CD4-positive, alpha-beta T cell treated with Interleukin-4 for 4 hours (primary cell): ENCODE measurements around the gene SLC4A4.

Source experiments
- DNase-seq: peaks from one replicate; pipeline ENCODE4 v3.0.0-alpha.2; 2020

The SLC4A4 gene

DNA sequence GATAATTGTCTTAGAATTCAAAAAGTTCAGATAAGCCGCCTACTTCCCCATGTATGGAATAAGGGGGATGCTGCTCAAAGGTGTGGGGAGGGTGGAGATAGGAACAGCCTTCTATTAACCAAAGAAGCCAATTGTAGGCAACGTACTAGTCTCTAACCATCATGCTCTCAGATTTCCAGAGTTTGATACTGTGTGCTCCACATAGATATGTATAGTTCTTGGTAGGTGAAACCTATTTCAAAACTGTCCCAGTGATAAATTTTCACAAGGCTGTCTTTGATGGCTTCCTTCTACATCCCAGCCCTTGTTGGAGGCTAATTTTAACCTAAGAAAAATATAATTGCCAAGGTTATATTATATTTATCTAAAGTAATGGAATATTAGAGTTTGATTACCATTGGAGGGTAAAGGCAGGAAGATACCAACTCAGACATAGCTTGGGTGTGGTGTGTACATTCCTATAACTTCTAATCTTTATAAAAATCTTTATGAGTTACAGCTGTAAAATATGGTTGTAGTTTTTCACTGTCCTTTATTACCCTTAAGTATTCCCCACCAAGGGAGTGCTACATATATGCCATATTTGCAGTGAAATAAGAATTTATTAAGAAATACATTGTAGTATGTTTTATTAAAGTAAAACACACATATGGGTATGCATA is 87.7 kb downstream of the SLC4A4 start:
- no peak for DNase-seq

DNA sequence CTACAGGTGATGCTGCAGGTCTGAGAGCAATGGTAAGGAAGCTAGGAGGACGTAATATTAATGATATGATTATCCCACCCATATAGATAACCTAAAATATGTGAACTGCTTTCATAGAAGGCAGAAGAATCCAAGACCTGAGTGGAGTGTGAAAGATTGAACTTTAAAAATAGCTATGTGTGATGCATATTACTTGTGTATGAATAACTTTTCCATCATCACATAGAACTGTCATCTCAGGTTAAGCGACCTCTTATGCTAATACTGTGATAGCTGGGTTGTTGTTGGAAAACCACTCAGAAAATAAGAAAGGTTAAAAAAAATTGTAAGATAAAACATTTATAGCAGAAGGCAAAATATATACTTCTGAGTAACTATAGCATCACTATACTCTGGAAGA is 90.3 kb downstream of the SLC4A4 start:
- DNase-seq = no peak

- DNase-seq = no peak
Measured at GRCh38 chr4:71429962-71430361, 91.1 kb downstream of the SLC4A4 start.

- no peak for DNase-seq
Measured at GRCh38 chr4:71430609-71431008, 91.8 kb downstream of the SLC4A4 start.

GRCh38 chr4:71440612-71441011 is 101.8 kb downstream of the SLC4A4 start:
- no peak for DNase-seq

DNA sequence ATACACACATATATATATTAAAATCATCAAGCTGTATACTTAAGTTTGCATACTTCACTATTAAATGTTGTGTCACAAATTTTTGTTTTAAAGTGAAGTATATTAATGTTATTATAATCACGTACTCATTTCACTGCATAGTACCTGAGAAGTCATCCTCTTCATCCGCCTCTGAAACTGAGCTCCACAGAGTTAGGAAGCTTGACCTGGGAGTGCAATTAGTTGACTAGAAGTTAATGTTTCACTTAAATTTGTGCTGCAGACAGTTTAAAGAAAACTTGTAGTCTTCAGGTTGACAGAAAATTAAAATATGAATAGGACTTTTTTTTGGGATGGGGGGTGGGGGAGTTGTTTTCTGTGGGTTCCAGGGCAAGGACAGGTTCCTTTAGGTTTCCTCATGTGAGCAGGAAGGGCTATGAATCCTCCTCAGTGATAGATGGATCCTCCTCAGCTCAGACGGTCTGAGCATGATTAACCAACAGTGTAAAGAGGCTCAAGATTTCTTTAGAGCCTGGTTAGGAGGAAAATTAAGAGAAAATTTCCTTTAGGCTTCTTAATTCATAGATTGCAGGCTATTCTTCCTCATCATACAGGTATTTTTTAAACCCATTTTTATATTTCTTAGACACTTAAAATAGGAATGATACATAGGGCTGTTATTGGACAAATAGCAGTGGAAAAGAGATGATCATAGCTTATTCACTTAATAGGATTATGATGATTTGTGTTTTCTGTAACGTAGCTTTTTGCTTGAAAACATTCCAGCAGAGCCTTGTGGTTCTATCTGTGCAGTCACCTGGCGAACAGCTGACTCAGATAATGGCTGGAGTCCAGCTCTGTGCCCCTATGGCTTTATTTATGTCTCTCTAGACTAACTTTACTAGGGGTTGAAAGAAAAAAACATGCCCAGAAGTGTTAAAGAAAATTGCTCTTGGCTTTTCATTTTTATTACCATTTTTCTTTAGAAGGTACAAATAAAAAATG is 102.7 kb downstream of the SLC4A4 start:
- DNase-seq = no peak

DNA sequence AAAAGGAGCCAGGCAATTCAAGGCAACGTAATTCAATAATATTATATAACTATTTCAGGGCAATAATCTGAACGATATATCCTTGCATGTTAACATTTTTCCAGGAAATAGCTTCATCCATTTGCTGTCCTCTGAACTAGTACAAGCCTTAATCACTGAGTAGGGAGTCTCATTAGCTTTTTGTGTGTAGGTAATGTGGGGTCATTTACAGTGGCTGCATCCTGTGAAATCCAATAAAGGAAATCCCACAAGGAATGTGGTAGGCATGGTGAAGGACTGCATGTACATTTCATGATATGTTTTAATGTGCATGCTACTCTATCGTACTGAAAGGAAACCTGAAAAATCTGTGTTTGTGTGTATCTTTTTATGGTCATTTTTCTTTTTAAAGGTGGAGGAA is 103.5 kb downstream of the SLC4A4 start:
- no peak for DNase-seq

DNA sequence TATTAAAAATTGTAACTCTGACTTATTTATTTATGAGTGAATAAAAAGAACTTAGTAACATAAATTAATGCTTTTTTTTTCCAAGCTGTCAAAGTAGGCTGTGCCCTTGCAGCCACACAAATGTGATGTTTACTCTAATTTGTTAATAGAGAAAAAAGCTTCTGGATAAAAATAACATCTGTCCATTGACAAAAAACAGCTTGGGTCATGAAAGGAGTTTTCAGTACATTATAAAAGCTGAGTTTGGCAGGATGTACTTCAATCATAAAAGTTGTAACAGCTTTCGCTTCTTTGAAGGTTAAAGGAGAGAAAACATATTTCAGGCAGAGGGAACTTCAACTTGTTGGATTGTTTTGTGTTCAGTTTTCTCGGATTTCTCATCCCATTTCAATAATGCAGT is 105.6 kb downstream of the SLC4A4 start:
- DNase-seq = no peak

- DNase-seq = no peak
Measured at GRCh38 chr4:71445811-71446210, 107.0 kb downstream of the SLC4A4 start.

DNA sequence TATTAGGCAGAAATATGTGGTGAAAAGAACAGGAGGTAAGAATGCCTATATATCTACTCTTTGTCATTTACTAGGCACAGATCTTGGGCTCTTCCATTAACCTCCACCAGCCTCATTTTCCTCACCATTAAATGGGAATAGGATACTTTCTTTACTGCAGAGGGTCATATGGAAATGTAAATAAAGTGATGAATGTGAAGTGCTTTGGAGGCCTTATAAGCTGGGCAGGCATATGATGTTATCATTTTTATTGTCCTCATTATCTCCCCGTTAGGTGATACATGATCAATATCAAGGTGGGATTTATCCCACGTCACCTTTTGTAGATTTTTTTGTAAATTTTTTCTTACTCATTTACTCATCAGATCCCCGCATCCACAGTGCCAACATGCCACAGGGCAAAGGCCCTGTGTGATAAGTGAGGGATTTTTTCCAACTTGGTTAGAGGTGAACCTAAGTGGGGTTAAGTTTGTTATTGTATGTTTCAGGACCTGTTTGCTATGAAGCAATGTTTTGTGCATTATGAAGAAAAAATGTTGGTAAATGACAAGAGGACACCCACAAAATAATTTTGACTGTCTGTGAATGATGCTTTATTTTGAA is 107.8 kb downstream of the SLC4A4 start:
- no peak for DNase-seq

DNA sequence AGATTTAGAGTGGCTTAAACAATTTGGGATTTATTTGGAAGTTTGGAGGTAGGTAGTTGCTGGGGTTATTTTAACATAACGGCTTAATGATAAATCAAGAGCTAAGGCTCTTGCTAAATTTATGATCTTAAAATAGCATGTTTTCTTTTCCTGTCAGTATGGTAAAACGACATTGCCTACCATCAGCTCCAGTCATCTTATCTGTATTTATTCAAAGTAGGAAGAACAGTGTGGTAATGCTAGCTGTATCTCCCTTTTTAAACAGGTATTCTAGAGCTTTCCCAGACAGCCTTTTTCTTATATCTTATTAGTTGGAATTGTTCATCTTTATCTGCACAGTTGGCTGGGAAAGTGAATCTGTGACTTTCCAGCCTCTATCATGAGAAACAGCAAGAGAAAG is 110.2 kb downstream of the SLC4A4 start:
- no peak for DNase-seq

DNA sequence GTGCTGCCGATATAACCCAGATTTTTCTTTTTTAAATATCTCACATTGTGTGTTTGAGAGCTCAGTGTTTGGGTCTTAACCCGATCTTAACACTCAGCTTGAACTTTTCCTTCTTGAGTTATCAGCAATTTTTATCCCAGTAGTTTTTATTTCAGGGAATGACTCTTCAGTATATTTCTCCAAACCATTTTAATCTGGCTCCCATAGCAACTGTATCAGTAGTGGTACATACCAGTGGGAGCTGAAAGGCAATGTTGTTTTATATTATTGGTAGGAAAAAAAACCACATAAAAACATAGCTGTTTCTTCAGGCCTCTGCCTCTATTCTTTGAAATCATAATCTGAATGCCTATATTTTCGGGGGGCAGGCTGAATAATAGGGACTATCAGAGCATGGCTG is 111.1 kb downstream of the SLC4A4 start:
- no peak for DNase-seq

- no peak for DNase-seq
Measured at GRCh38 chr4:71453531-71453930, 114.7 kb downstream of the SLC4A4 start.

- no peak for DNase-seq
Measured at GRCh38 chr4:71456841-71457240, 118.0 kb downstream of the SLC4A4 start.

DNA sequence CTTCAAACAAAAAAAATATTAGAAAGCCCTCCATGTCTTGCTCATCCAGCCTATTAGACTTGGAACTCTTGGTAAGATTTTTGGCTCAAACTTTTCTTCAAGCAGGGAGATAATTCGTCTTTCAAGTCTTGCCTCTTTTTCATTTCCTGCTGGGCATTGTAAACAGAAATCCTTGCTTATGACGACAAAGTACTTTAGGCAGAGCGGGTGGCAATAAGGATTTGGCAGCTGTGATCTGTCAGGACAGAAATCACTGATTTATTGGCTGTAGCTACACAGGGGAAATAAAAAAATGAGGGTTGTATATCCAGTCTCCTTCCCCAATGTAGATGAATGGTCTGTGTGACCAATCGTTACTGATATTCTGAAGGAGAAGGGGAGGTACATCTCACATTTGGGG is 121.6 kb downstream of the SLC4A4 start:
- no peak for DNase-seq

DNA sequence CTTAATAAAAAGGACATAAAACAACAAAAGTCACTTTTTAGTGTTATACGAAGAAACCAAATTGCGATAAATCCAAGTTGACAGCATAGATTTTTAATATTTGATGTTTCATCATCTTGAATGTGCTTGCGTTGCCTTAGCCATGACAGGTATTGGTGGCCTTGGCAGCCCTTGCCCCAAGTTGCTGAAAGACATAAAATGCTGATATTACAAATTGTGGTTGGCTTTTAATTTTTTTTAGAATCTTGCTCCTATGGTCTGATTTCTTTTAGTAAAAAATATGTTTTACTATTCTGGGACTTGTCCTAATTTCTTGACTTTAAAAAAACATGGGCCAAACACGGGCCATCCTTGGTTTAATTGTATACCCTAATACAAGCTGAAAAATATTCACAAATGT is 122.6 kb downstream of the SLC4A4 start:
- no peak for DNase-seq

DNA sequence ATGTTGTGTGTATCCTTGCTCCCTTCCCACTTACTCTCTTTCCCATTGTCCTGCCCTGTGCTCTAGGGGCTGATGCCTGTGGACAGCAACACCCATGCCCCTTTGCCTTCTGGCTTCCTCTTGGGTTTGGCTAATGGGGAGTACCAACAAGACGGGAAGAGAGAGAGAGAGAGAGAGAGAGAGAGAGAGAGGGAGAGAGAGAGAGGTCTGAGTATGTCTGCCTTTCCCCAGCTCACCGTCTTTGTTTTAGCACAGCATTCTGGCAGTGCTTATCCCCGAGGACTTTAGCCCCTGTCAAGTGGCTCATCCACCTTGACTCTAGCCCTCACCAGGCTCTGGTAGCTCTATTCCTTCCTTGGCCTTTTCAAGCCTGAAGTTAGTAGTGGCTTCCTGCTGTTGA is 128.0 kb downstream of the SLC4A4 start:
- DNase-seq = no peak

- no peak for DNase-seq
Measured at GRCh38 chr4:71468116-71468710, 129.4 kb downstream of the SLC4A4 start.

- no peak for DNase-seq
Measured at GRCh38 chr4:71469541-71469940, 130.7 kb downstream of the SLC4A4 start.

- no peak for DNase-seq
Measured at GRCh38 chr4:71470524-71470923, 131.7 kb downstream of the SLC4A4 start.

- no peak for DNase-seq
Measured at GRCh38 chr4:71472946-71473345, 134.1 kb downstream of the SLC4A4 start.

GRCh38 chr4:71473541-71474240 is 134.9 kb downstream of the SLC4A4 start:
- DNase-seq = no peak

DNA sequence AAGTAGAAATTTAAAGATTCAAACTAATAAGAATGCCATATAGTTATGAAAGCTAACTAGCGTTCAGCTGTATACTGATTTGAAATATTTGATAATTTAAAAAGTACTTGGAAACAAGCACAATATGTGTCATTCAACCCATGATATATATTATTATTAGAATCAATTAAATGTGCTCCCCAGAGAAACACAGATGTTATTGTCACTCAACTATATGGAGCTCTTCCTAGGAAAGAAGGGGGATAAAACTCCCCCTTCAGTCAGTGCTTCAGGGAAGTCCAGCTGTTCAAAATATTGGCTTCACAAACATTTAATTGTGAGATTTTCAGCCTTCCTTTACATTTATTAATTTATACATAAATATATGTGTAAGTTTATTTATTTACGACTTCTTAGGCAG is 135.9 kb downstream of the SLC4A4 start:
- DNase-seq = no peak
